CD4-positive, alpha-beta T cell (primary cell): Measurements from ENCODE around the gene WAC. TPM values are rescaled to one million over a fixed set of nuclear protein-coding genes. Genes with fewer than 3 reads are reported as not detected.

ENCODE experiments used
- ATAC-seq: fragments of 200-7000 bp; cut with Tn5 transposase; one replicate; pipeline ENCODE4 v1.10.0; 2022; ENCODE audit warnings: mild to moderate bottlenecking; ENCODE audit not compliant: poor library complexity
- CTCF ChIA-PET: fragments of 350-600 bp; sonication (Branson Sonifier 250); formaldehyde crosslinking; loops from one replicate; lab custom pipeline; 2021; ENCODE audit warnings: antibody characterized with exemption, inconsistent platforms; lab: Charles Lee
- POLR2A ChIA-PET: fragments of 350-600 bp; sonication (Branson Sonifier 250); formaldehyde crosslinking; loops from one replicate; lab custom pipeline; 2021; ENCODE audit warnings: antibody characterized with exemption, inconsistent platforms; lab: Charles Lee
- DNase-seq, 14 experiments: peaks; one replicate each; pipeline ENCODE4 v3.0.0-alpha.2; 2013 to 2020; ENCODE audit warnings: mixed read lengths in 2 of 14
- H3K27ac ChIP-seq, 2 donors: one replicate each; pipeline versions ENCODE4 v1.5.1 to v1.7.0; 2013; ENCODE audit warnings: low read length in 2 of 2, low read depth in 1 of 2, mild to moderate bottlenecking in 1 of 2
- H3K27me3 ChIP-seq, 2 experiments: 1 replicate in 1 of 2; 2 replicates in 1 of 2; pipeline versions ENCODE4 v1.6.1 to v1.7.0; 2013; ENCODE audit warnings: low read length in 2 of 2, control low read depth in 1 of 2, mild to moderate bottlenecking in 1 of 2, moderate library complexity in 1 of 2; ENCODE audit not compliant: insufficient read depth in 2 of 2, control insufficient read depth in 1 of 2
- H3K36me3 ChIP-seq: one replicate; pipeline ENCODE4 v1.6.1; 2013; ENCODE audit warnings: low read length, control low read depth; ENCODE audit not compliant: insufficient read depth
- H3K4me1 ChIP-seq: one replicate; pipeline ENCODE4 v1.6.1; 2013; ENCODE audit warnings: low read length, control low read depth; ENCODE audit not compliant: insufficient read depth
- H3K4me3 ChIP-seq: one replicate; pipeline ENCODE4 v1.5.1; 2013; ENCODE audit warnings: mild to moderate bottlenecking, low read length, moderate library complexity
- H3K9me3 ChIP-seq, 2 experiments: 1 replicate in 1 of 2; 2 replicates in 1 of 2; pipeline versions ENCODE4 v1.6.1 to v1.7.0; 2013; ENCODE audit warnings: low read length in 2 of 2, mild to moderate bottlenecking in 2 of 2, control low read depth in 1 of 2, moderate library complexity in 1 of 2; ENCODE audit not compliant: control insufficient read depth in 1 of 2, insufficient read depth in 1 of 2
- H3K27ac Mint-ChIP-seq: one replicate; pipeline ENCODE4 v1.8.0; 2020; ENCODE audit warnings: mixed read lengths
- H3K27me3 Mint-ChIP-seq: one replicate; pipeline ENCODE4 v1.8.0; 2021; ENCODE audit warnings: mixed read lengths
- H3K36me3 Mint-ChIP-seq: one replicate; pipeline ENCODE4 v1.8.0; 2021; ENCODE audit warnings: low read depth, mixed read lengths
- H3K4me1 Mint-ChIP-seq: one replicate; pipeline ENCODE4 v1.8.0; 2021; ENCODE audit warnings: low read depth, mixed read lengths
- H3K4me3 Mint-ChIP-seq: one replicate; pipeline ENCODE4 v1.8.0; 2020; ENCODE audit warnings: mild to moderate bottlenecking, mixed read lengths
- H3K9me3 Mint-ChIP-seq: one replicate; pipeline ENCODE4 v1.8.0; 2020; ENCODE audit warnings: mixed read lengths
- CTCF ChIP-seq: fragments of 200-600 bp; IDR thresholded peaks from one replicate; pipeline ENCODE4 v1.8.0; 2022; ENCODE audit warnings: antibody characterized with exemption, mild to moderate bottlenecking
- intact Hi-C, 2 experiments: fragments of 100-400 bp; cut with DNase I in 1 of 2; cut with micrococcal nuclease in 1 of 2; formaldehyde crosslinking; loops; one replicate each; pipeline versions ENCODE4 v1.15.1 to v1.9.0; 2023 to 2025; cut with DNase I, micrococcal nuclease
- total RNA-seq, 174 experiments: library from RNA in 2 of 174; stranded (reverse) in 2 of 174; gene quantifications; one replicate each; pipeline ENCODE4 v1.2.3 and lab custom pipeline; 2021 to 2026

Gene WAC
- total RNA-seq, 2 experiments from 2014 or later: 169 to 177 TPM

- peaks cover 17 to 40% of the 10 kb centered on the region in 2 experiments for H3K9me3 ChIP-seq
- H3K4me1 Mint-ChIP-seq: peaks cover 14% of the 10 kb centered on the region
- ATAC-seq: no peak
- no peak overlapping the region for H3K27ac ChIP-seq
- H3K36me3 ChIP-seq: peaks cover 17% of the 10 kb centered on the region
- H3K27ac Mint-ChIP-seq: no peak overlapping the region
- intact Hi-C loops: no loop called here
- no peak for TF ChIP-seq CTCF
- H3K36me3 Mint-ChIP-seq: peaks cover 73% of the 10 kb centered on the region
- no peak overlapping the region for H3K4me3 ChIP-seq
- H3K27me3 ChIP-seq: no peaks in the 10 kb centered on the region
- no peaks in the 10 kb centered on the region for H3K27me3 Mint-ChIP-seq
- CTCF ChIA-PET: no interaction called here
- DNase-seq: no peak
- no peaks in the 10 kb centered on the region for H3K4me1 ChIP-seq
- peaks cover 12% of the 10 kb centered on the region for H3K9me3 Mint-ChIP-seq
- H3K4me3 Mint-ChIP-seq: no peak overlapping the region
- POLR2A ChIA-PET: interaction anchor here (0.9 kb wide), 1 partner anchor 13 kb away, joined by 3 read pairs; no protein-coding TSS in a partner anchor
These were observed 9.1 kb upstream of the WAC start for GRCh38 chr10:28523725-28524252.

GRCh38 chr10:28530751-28531150 is 2.2 kb upstream of the WAC start:
- H3K27ac Mint-ChIP-seq: peak overlapping the region; percentile 98
- CTCF ChIA-PET: no interaction called here

DNA sequence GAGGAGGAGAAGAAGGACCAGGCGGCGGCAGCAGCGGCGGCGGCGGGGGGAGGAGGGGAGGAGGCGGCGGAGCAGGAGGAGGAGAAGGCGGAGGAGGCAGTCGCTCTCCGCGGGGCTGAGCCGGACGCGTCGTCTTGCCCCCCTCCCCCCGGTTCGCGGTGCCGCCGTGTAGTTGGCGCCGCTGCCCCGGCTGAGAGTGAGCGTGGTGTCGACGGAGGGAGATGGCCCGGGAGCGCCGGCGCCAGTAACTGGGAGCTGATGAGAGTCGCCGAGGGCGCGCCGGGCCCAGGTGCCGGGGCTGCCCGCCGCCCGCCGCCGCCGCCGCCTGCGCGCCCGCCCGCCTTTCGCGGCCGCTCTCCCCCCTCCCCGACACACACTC is 257 bp downstream of the WAC start:
- intact Hi-C loops: loop anchor here (2.0 to 10.0 kb wide), 7 partner anchors 34 to 1378 kb away; partner anchors contain the start of genes BAMBI (in 1 of the 2), MASTL (in 1 of the 2) and YME1L1 (in 1 of the 2)
- ChIA-PET POLR2A (interaction anchor here (0.7 to 3.9 kb wide), 19 partner anchors 13 to 1379 kb away, joined by 3 to 45 read pairs (median 5); partner anchors contain the start of genes MPP7, RAB18 and YME1L1), CTCF (interaction anchor here (1.3 kb wide), 1 partner anchor 57 kb away, joined by 4 read pairs; no protein-coding TSS in a partner anchor)
- peaks cover 24% of the 10 kb centered on the region for H3K4me1 ChIP-seq
- peaks cover 33% of the 10 kb centered on the region for H3K36me3 ChIP-seq
- Mint-ChIP-seq H3K4me1 (peaks cover 74% of the 10 kb centered on the region), H3K27ac (peak overlapping the region; percentile 98), H3K27me3 (no peaks in the 10 kb centered on the region), H3K4me3 (peak overlapping the region; percentile 100), H3K36me3 (peaks cover 81% of the 10 kb centered on the region), H3K9me3 (no peaks in the 10 kb centered on the region)
- ATAC-seq (no peak), DNase-seq (no peak)
- peak overlapping the region; percentile 99 for H3K27ac ChIP-seq
- H3K9me3 ChIP-seq: no peaks in the 10 kb centered on the region
- TF ChIP-seq CTCF: no peak
- peak overlapping the region; percentile 98 for H3K4me3 ChIP-seq
- no peaks in the 10 kb centered on the region for H3K27me3 ChIP-seq

More at GRCh38 chr10:28530751-28531150, 2.2 kb upstream of the WAC start:
- peak in 1 of 14 experiments; percentile 19 for DNase-seq
- no peak for ATAC-seq
- Histone ChIP-seq H3K9me3 (no peaks in the 10 kb centered on the region), H3K36me3 (peaks cover 10% of the 10 kb centered on the region), H3K27me3 (no peaks in the 10 kb centered on the region), H3K4me3 (no peak overlapping the region), H3K27ac (no peak overlapping the region), H3K4me1 (peaks cover 18% of the 10 kb centered on the region)
- intact Hi-C loops: loop anchor here (2.0 to 10.0 kb wide), 6 partner anchors 37 to 1376 kb away; partner anchors contain the start of genes BAMBI (in 1 of the 2), MASTL (in 1 of the 2) and YME1L1 (in 1 of the 2)
- Mint-ChIP-seq H3K4me1 (peaks cover 67% of the 10 kb centered on the region), H3K9me3 (peaks cover 3% of the 10 kb centered on the region), H3K27me3 (no peaks in the 10 kb centered on the region), H3K36me3 (peaks cover 81% of the 10 kb centered on the region), H3K4me3 (peak overlapping the region; percentile 93)
- POLR2A ChIA-PET: interaction anchor here (0.6 to 0.8 kb wide), 2 partner anchors 1377 to 1729 kb away, joined by 5 to 6 read pairs; partner anchors contain the start of gene YME1L1
- no peak for TF ChIP-seq CTCF
